Mesothelial cell of epicardium (in vitro differentiated cells): ENCODE data around the gene RIN3. TPM values are rescaled to one million over a fixed set of nuclear protein-coding genes. Genes with fewer than 3 reads are reported as not detected.

Experiments used
- DNase-seq, 2 experiments: peaks; one replicate each; pipeline ENCODE4 v3.0.0; 2021; ENCODE audit warnings: low spot score in 2 of 2; ENCODE audit not compliant: unreplicated experiment in 2 of 2
- H3K27ac Mint-ChIP-seq: 2 replicates; pipeline ENCODE4 v1.8.0; 2021; ENCODE audit warnings: mixed read lengths
- H3K27me3 Mint-ChIP-seq: 2 replicates; pipeline ENCODE4 v1.8.0; 2021; ENCODE audit warnings: low read depth, mixed read lengths
- H3K36me3 Mint-ChIP-seq: 2 replicates; pipeline ENCODE4 v1.8.0; 2021; ENCODE audit warnings: mixed read lengths
- H3K4me1 Mint-ChIP-seq: 2 replicates; pipeline ENCODE4 v1.8.0; 2021; ENCODE audit warnings: mixed read lengths
- H3K4me3 Mint-ChIP-seq: 2 replicates; pipeline ENCODE4 v1.8.0; 2021; ENCODE audit warnings: mild to moderate bottlenecking, moderate library complexity, mixed read lengths
- H3K9me3 Mint-ChIP-seq: 2 replicates; pipeline ENCODE4 v1.8.0; 2021; ENCODE audit warnings: mixed read lengths
- total RNA-seq: library from RNA; stranded (reverse); gene quantifications from 3 replicates; pipeline ENCODE4 v1.2.1, GENCODE V29; 2021
- TF ChIP-seq, protein P1 (sequence below): fragments of 200-600 bp; sonication (generic); IDR thresholded peaks from one replicate; pipeline ENCODE4 v1.5.0; 2021; ENCODE audit warnings: antibody characterized with exemption; ENCODE audit not compliant: unreplicated experiment

The RIN3 gene
- total RNA-seq, 1 donor from 2014 or later = 19.9 TPM

DNA sequence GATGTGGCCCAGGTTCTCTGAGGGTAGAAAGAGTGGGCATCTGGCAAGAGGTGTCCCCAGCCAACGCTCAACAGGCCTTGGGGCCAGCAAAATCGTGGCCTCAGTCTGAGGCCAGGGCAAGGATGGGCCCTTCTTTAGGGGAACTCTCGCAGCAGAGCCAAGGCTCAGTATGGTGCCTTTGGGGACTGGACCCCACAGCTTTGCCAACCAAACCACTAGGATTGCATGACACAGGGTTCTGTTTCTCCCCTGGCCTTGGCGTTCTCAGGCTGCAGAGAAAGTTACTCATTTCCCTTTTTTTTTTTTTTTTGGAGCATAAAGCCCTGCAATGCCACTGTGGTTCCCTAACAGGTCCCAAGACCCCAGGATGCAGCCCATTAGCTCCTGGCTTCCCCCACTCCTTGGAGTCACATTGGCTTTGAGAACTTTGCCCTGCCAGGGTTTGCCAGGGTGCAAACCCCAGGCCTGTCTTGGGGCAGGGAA is 134.3 kb downstream of the RIN3 start:
- H3K27me3 Mint-ChIP-seq = no peaks in the 10 kb centered on the region
- H3K27ac Mint-ChIP-seq = peak overlapping the region; percentile 61
- H3K36me3 Mint-ChIP-seq = peaks cover 18% of the 10 kb centered on the region
- peaks cover 7% of the 10 kb centered on the region for H3K9me3 Mint-ChIP-seq
- TF ChIP-seq, protein P1, sequence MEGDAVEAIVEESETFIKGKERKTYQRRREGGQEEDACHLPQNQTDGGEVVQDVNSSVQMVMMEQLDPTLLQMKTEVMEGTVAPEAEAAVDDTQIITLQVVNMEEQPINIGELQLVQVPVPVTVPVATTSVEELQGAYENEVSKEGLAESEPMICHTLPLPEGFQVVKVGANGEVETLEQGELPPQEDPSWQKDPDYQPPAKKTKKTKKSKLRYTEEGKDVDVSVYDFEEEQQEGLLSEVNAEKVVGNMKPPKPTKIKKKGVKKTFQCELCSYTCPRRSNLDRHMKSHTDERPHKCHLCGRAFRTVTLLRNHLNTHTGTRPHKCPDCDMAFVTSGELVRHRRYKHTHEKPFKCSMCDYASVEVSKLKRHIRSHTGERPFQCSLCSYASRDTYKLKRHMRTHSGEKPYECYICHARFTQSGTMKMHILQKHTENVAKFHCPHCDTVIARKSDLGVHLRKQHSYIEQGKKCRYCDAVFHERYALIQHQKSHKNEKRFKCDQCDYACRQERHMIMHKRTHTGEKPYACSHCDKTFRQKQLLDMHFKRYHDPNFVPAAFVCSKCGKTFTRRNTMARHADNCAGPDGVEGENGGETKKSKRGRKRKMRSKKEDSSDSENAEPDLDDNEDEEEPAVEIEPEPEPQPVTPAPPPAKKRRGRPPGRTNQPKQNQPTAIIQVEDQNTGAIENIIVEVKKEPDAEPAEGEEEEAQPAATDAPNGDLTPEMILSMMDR = no peak
- no peak for DNase-seq
- no peak overlapping the region for H3K4me3 Mint-ChIP-seq
- peaks cover 14% of the 10 kb centered on the region for H3K4me1 Mint-ChIP-seq

DNA sequence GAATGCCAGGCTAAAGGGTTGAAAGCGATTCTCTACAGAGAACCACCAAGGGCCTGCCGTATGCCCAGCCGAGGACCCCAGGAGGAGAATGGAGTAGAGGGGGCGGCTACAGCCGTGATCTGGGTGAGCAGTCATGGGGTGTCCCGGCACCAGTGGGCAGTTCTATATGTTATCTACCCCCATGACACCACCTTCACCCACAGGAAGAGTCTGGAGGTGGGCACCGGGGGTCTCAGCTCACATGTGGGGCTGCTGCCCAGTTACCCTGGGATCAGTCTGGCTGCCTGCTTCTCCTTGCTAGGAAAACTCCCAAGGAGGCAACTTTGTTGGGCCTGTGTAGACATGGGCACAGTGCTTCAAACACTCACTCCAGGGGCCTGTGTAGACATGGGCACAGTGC is 135.5 kb downstream of the RIN3 start:
- H3K9me3 Mint-ChIP-seq = peaks cover 7% of the 10 kb centered on the region
- H3K27me3 Mint-ChIP-seq = no peaks in the 10 kb centered on the region
- no peak for DNase-seq
- TF ChIP-seq, protein P1 = no peak
- H3K36me3 Mint-ChIP-seq = peaks cover 17% of the 10 kb centered on the region
- no peak overlapping the region for H3K27ac Mint-ChIP-seq
- H3K4me3 Mint-ChIP-seq = no peak overlapping the region
- peaks cover 14% of the 10 kb centered on the region for H3K4me1 Mint-ChIP-seq

DNA sequence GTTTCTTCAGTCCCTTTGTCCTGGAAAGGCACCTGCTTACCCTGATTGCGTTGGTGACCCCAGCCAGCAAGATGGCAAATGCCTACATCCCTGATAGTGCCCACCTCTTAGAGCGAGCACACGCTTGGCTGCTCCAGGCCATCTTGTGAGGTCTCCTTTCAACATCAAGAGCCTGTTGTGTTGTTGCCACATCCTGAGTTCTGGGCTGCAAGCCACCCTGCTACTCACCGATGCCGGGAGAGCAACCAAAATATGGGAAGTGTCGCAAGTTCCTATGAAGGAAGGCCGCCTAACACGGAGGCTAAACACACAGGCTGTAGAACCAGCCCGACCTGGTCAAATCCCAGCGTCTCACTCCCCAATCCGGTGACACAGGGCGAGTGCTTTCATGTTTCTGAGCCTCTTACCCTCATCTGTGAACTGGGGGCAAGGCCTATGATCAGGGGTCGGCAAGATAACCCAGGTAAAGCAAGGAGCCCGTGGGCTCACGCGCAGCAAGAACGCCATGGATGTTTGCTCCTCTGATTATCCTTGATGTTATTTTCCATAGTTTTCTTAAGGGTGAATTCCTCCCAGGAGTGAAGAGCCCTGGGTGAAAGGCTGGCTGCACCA is 136.5 kb downstream of the RIN3 start:
- Mint-ChIP-seq H3K9me3 (peaks cover 4% of the 10 kb centered on the region), H3K36me3 (peaks cover 7% of the 10 kb centered on the region), H3K4me1 (peaks cover 8% of the 10 kb centered on the region), H3K27me3 (no peaks in the 10 kb centered on the region), H3K27ac (no peak overlapping the region), H3K4me3 (no peak overlapping the region)
- TF ChIP-seq, protein P1 = no peak
- DNase-seq = no peak

DNA sequence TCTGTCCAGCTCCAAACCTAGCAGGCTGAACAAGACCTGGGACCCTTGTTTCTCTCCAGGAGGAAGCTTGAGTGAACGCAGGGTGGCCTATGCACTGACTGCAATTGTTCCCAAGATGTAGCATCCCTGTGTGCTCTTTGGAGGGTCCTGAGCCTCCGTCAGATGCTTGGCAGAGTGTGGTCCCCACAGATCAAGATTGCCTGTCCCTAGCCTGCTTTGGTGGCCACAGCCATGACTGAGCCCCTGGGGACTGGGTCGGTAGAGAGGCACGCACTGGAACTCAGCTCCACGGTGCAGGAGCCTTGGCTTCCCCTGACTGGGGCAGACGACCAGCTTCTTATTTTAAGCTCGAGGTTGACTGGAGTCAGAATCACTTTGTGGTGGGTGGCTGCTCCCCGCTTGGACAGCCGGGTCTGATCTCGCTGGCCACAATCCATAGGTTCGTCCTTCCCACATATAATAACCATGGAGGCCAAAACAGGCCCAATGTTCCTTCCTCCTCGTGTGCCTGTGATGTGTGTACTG is 137.1 kb downstream of the RIN3 start:
- H3K27me3 Mint-ChIP-seq = no peaks in the 10 kb centered on the region
- no peak overlapping the region for H3K27ac Mint-ChIP-seq
- peaks cover 4% of the 10 kb centered on the region for H3K36me3 Mint-ChIP-seq
- H3K4me1 Mint-ChIP-seq = peaks cover 6% of the 10 kb centered on the region
- TF ChIP-seq, protein P1 = no peak
- no peak overlapping the region for H3K4me3 Mint-ChIP-seq
- DNase-seq = no peak
- no peaks in the 10 kb centered on the region for H3K9me3 Mint-ChIP-seq

DNA sequence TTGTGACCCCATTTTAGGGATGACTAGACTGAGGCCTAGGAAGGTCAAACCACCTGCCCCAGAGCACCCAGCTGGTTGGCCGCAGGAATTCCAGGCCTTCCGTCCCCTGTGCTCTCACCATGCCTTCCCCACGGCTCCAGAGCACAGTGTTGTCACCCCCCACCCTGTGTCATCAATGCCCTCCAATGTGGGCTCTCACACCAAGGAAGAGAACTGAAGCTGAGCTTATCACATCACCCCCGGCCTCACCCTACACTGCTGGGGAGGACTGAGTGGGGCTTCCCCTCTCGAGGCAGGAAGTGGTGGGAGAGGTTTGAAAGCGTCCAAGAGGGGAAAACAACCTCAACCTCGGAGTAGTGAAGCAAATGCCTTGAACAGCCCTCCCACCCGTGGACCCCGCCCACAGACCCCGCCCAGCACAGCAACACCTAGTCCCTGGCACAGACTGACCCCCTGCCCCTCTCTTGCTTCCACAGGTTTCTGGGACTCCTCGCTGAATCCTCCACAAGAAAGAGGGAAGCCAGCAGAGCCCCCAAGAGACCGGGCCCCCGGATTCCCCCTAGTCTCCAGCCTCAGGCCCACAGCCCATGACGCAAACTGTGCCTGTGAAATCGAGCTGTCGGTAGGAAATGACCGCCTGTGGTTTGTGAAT is 137.7 kb downstream of the RIN3 start:
- Mint-ChIP-seq H3K27me3 (no peaks in the 10 kb centered on the region), H3K27ac (no peak overlapping the region), H3K4me3 (no peak overlapping the region), H3K36me3 (peaks cover 2% of the 10 kb centered on the region), H3K4me1 (peaks cover 6% of the 10 kb centered on the region), H3K9me3 (no peaks in the 10 kb centered on the region)
- no peak for DNase-seq
- TF ChIP-seq, protein P1 = no peak
